Cardiac muscle cell (in vitro differentiated cells and primary cell): Measurements from ENCODE around the gene WWP2. TPM values are rescaled to one million over a fixed set of nuclear protein-coding genes. Genes with fewer than 3 reads are reported as not detected.
"Not testable (repeated sequence)": the region's sequence is repeated elsewhere in the genome, so short reads cannot be mapped to it uniquely, and the experiment has no call there.

ENCODE experiments used
- DNase-seq, 2 donors: peaks; one replicate each; pipeline versions ENCODE4 v3.0.0 to v3.0.0-alpha.2; 2010 to 2017; ENCODE audit warnings: low read depth in 1 of 2, low spot score in 1 of 2
- H3K27ac ChIP-seq: fragments of 200-600 bp; sonication (generic); 2 replicates; pipeline ENCODE4 v1.5.1; 2016
- H3K27me3 ChIP-seq: fragments of 200-600 bp; sonication (generic); 2 replicates; pipeline ENCODE4 v1.6.0; 2016; ENCODE audit warnings: control low read depth
- H3K36me3 ChIP-seq: fragments of 200-600 bp; sonication (generic); 2 replicates; pipeline ENCODE4 v1.5.1; 2016; ENCODE audit warnings: control low read depth
- H3K4me1 ChIP-seq: fragments of 200-600 bp; sonication (generic); 2 replicates; pipeline ENCODE4 v1.8.1; 2017; ENCODE audit warnings: low read depth, mild to moderate bottlenecking, mixed run types
- H3K4me3 ChIP-seq: fragments of 200-600 bp; sonication (generic); 2 replicates; pipeline ENCODE4 v1.5.1; 2016; ENCODE audit warnings: mild to moderate bottlenecking
- H3K9me3 ChIP-seq: fragments of 200-600 bp; sonication (generic); 2 replicates; pipeline ENCODE4 v1.5.1; 2017; ENCODE audit warnings: low read depth, mild to moderate bottlenecking, control low read depth
- polyA plus RNA-seq: library from polyadenylated mRNA; unstranded; fragments of >200 nt; fragmentation: Nextera tagmentation; extraction: Ambion mirVana; gene quantifications from 2 replicates; pipeline ENCODE4 v1.2.1, GENCODE V29; 2016
- total RNA-seq: library from RNA; depleted of rRNA; stranded (reverse); fragments of >200 nt; gene quantifications from 2 replicates; pipeline ENCODE4 v1.2.3, GENCODE V29; 2016
- TF ChIP-seq, protein P1 (sequence below): IDR thresholded peaks from 2 replicates; pipeline ENCODE4 v1.5.1; 2012; ENCODE audit warnings: low read depth, mild to moderate bottlenecking, low read length

The WWP2 gene
- total and polyA plus RNA-seq, 2 experiments from 2014 or later, result 21.3 to 27.8 TPM

DNA sequence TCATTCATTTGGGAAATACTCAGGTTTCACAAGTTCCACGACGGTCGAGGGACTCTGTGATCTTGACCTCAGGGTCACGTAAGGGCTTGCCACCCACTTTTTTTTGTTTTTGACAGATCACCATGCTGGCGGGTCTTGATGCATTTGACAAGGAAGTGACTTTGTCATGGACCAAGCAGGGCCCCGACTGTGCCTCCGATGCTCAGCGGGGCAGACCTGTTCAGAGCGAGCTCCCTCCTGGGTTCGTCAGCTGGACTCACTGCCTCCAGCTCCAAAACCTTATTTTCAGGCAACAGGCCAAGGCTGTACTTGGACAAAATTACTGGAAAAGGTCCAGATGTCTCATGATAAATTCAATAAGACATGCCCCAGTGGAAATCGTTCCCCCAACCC is 180.0 kb downstream of the WWP2 start:
- no peaks in the 10 kb centered on the region for H3K27me3 ChIP-seq
- H3K4me3 ChIP-seq, result no peak overlapping the region
- H3K36me3 ChIP-seq, result peaks cover 4% of the 10 kb centered on the region
- H3K4me1 ChIP-seq, result no peaks in the 10 kb centered on the region
- TF ChIP-seq, protein P1, sequence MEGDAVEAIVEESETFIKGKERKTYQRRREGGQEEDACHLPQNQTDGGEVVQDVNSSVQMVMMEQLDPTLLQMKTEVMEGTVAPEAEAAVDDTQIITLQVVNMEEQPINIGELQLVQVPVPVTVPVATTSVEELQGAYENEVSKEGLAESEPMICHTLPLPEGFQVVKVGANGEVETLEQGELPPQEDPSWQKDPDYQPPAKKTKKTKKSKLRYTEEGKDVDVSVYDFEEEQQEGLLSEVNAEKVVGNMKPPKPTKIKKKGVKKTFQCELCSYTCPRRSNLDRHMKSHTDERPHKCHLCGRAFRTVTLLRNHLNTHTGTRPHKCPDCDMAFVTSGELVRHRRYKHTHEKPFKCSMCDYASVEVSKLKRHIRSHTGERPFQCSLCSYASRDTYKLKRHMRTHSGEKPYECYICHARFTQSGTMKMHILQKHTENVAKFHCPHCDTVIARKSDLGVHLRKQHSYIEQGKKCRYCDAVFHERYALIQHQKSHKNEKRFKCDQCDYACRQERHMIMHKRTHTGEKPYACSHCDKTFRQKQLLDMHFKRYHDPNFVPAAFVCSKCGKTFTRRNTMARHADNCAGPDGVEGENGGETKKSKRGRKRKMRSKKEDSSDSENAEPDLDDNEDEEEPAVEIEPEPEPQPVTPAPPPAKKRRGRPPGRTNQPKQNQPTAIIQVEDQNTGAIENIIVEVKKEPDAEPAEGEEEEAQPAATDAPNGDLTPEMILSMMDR, result no peak
- peak in 1 of 2 donors; percentile 11 for DNase-seq
- H3K27ac ChIP-seq, result no peak overlapping the region
- no peaks in the 10 kb centered on the region for H3K9me3 ChIP-seq

DNA sequence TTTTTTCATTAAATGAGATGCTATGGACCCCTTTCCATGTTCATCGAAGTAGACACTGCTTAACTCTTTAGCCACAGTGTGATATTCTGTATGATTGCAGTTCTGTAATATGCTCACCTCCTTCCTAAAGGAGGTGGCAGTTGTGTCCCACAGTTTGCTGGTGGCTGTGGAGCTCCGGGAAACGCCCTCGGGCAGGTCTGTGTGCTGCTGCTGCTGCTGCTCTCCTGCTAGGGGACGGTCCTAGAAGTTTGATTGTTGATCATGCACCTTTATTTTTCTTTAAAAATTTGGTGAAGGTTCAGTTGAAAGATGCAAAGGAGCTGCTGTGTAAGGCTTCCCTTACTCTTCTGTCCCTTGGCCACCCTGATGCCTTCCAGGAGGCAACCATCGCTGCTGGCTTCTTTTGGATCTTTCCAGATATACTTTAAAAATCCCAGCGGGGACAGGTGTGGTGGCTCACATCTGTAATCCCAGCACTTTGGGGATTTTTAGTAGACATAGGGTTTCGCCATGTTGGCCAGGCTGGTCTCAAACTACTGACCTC is 180.6 kb downstream of the WWP2 start:
- Histone ChIP-seq H3K27me3 (no peaks in the 10 kb centered on the region), H3K36me3 (peaks cover 4% of the 10 kb centered on the region), H3K4me3 (no peak overlapping the region), H3K4me1 (no peaks in the 10 kb centered on the region), H3K27ac (no peak overlapping the region), H3K9me3 (no peaks in the 10 kb centered on the region)
- DNase-seq, result no peak
- TF ChIP-seq, protein P1, result no peak

DNA sequence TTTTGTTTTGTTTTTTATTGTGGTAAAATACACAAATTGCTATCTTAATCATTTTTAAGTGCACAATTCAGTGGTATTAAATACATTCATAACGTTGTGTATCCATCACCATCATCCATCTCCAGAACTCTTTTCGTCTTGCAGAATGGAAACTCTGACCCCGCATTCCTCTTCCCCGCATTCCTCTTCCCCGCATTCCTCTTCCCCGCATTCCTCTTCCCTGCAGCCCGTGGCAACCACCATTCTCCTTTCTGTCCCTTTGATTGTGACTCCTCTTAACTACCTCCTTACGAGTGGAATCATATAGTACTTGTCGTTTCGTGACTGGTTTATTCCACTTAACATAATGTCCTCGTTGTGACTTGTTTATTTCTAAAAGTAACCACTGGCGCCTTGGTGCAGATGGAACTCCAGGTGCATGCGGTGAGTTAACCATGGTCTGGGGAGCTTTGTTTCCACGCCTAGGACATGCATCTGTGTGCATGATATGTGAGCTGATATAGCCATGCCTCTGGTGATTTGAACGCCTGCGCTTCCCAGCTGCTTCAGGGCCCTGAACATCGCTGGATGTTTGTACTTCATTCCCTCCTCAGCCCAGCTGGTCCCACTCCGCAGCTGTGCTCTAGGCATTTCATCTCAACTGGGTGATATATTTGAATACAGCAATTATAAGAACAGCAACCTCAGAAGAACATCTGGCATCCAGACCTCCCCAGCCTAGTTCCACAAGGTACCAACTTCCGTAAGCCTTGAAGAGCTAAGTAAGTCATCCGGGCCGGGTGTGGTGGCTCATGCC is 181.3 kb downstream of the WWP2 start:
- not testable (repeated sequence) for H3K9me3 ChIP-seq, H3K36me3 ChIP-seq, H3K4me3 ChIP-seq, H3K4me1 ChIP-seq, H3K27me3 ChIP-seq, H3K27ac ChIP-seq, DNase-seq

DNA sequence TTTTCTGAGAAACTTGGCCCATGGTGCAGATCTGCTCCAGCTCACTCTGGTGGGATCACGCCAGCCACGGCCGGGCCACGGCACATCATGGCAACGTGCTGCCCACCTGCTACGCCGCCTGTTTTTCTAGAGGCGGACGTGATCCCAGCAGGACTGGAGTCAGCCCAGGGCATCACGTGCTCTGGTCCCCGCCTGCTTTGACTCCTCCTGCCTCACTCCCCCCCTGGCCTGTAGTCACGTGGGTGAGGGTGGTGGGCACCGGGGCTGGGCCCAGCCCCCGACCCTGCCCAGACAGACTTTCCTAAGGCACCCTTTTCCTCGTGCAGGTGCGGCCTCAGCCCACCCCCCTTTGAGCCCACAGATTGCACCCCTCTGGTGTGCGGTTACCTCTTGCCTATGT is 188.3 kb downstream of the WWP2 start:
- not testable (repeated sequence) for DNase-seq, H3K9me3 ChIP-seq, H3K4me3 ChIP-seq, H3K36me3 ChIP-seq, H3K27ac ChIP-seq, H3K27me3 ChIP-seq, H3K4me1 ChIP-seq

DNA sequence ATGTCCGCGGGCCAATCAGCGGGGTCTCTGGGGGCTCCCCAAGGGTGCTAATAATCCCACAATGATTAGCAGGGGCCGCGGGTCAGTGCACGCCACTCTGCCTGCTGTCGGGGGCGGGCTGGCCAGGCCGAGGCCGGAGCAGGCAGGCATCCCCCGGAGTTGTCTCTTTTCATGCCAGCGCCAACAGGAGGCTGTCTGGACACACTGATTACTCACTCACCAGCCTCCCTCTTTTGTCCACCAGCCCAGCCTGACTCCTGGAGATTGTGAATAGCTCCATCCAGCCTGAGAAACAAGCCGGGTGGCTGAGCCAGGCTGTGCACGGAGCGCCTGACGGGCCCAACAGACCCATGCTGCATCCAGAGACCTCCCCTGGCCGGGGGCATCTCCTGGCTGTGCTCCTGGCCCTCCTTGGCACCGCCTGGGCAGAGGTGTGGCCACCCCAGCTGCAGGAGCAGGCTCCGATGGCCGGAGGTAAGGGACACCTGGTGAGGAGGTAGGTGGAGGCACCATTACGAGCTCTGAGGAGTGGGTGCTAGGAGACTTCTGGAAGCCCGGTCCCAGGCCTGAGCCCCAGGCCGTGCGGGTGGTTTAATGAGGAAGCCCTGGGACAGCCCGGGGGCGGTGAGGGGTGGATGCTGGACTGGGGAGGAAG is 189.0 kb downstream of the WWP2 start, which contains the start of gene CLEC18A:
Gene CLEC18A (plus strand): TSS at position 318 of the 655 bp plus-strand sequence. CDS start 33 bp downstream, at position 351.
- H3K9me3 ChIP-seq, H3K4me3 ChIP-seq, H3K4me1 ChIP-seq, DNase-seq, H3K27me3 ChIP-seq, H3K27ac ChIP-seq, H3K36me3 ChIP-seq: not testable (repeated sequence)

DNA sequence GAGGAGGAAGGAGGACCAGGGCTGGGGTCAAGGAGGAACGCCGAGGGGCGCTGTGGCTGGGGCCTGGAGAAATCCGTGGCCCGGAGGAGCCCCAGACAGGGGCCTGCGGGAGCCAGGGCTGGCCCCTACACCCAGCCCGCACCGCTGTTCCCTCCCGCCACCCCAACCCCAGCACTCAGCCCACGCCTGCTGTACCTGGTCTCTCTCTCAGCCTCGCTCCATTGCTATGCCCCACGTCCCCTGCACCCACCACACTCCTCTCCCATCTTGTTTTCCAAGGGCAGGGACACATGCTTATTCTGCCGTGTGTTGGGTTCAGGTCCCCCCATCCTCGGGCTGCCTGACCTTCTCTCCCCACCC is 189.5 kb downstream of the WWP2 start:
- not testable (repeated sequence) for DNase-seq, H3K27ac ChIP-seq, H3K4me3 ChIP-seq, H3K36me3 ChIP-seq, H3K9me3 ChIP-seq, H3K4me1 ChIP-seq, H3K27me3 ChIP-seq

DNA sequence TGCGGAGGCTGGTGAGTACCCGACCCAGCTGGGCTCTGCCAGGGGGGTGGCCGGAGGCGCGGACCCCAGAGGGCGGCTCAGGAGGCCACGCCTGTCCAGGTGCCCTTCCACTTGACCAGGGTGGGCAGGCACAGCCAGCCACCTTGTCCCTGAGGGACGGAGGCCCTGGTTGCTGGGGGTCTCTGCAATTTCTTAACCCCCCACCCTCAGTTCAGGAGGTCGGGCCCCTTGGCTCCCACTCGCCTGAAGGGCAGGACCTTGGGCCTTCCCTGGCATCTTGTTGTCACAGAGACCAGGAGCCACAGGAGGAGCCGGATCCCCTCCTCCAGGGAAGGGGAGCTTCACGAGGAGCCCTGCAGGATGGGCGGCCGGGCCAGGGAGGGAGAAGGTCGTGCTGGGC is 190.0 kb downstream of the WWP2 start:
- H3K9me3 ChIP-seq, H3K4me1 ChIP-seq, H3K36me3 ChIP-seq, H3K4me3 ChIP-seq, H3K27ac ChIP-seq, DNase-seq, H3K27me3 ChIP-seq: not testable (repeated sequence)

DNA sequence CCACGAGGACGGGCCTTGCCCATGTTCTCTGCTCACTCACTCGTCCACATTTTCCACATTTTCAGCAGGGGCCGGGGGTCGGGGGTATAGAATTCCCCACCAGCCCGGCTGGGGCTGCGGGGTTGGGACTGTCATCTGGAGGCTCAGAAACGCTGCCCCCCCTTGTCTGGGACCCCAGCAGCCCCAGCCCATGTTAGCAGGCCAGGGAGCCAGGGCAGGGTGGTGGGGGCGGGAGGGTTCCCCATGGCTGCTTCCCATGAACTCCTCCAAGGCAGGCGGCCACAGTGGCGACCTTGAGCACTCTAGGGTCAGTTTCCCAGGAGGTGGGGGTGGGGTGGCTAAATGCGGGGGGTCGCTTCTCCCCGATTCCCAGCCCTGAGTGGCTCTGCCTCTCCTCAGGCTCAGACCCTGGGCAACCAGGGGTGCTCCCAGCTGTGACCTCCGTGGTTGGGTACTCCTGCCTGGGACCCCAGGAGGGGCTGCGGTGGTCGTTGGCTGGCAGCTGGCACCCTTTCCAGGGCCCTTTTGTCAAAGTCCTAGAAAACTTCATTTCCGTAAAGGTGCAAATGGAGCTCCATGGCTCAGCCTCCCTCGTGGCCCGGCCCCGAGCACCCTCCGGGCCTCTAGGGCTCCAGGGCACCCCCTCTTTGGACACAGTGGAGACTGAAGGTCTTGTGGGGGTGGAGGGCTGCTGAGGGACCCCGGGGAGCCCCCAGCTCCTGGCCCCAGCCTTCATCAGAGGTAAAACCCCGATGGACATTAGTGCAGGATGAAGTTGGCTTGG is 190.6 kb downstream of the WWP2 start:
- DNase-seq, result not testable (repeated sequence)

DNA sequence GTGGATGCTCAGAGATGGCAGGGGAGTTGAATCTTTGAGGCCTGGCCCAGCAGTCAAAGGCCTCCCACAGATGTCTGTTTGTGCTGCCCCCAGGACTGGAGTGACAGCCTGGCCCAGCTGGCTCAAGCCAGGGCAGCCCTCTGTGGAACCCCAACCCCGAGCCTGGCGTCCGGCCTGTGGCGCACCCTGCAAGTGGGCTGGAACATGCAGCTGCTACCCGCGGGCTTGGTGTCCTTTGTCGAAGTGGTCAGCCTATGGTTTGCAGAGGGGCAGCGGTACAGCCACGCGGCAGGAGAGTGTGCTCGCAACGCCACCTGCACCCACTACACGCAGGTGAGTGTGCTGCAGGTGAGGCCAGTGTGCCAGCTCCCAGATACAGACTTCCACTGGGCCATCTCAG is 192.1 kb downstream of the WWP2 start:
- not testable (repeated sequence) for DNase-seq, H3K4me3 ChIP-seq, H3K27me3 ChIP-seq, H3K36me3 ChIP-seq, H3K9me3 ChIP-seq, H3K27ac ChIP-seq, H3K4me1 ChIP-seq

More for the DNA sequence above, 190.6 kb downstream of the WWP2 start:
- not testable (repeated sequence) for H3K36me3 ChIP-seq, H3K27me3 ChIP-seq, H3K9me3 ChIP-seq, H3K4me3 ChIP-seq, H3K4me1 ChIP-seq, H3K27ac ChIP-seq

DNA sequence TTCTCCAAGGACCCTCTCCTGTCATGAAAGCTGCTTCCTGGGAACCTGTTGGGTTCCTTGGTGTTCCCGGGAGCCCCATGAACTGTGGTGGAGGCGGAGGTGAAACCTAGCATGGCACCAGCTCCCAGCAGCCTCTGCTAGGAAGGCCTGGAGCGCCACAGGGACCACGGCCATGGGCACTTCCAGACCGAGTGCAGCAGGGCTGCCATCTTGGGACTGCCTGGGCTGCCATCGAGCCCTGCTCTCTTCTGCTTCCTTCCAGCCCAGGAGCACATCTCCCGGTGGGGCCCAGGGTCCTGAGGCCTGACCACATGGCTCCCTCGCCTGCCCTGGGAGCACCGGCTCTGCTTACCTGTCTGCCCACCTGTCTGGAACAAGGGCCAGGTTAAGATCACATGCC is 201.2 kb downstream of the WWP2 start:
- DNase-seq, H3K27ac ChIP-seq: not testable (repeated sequence)

DNA sequence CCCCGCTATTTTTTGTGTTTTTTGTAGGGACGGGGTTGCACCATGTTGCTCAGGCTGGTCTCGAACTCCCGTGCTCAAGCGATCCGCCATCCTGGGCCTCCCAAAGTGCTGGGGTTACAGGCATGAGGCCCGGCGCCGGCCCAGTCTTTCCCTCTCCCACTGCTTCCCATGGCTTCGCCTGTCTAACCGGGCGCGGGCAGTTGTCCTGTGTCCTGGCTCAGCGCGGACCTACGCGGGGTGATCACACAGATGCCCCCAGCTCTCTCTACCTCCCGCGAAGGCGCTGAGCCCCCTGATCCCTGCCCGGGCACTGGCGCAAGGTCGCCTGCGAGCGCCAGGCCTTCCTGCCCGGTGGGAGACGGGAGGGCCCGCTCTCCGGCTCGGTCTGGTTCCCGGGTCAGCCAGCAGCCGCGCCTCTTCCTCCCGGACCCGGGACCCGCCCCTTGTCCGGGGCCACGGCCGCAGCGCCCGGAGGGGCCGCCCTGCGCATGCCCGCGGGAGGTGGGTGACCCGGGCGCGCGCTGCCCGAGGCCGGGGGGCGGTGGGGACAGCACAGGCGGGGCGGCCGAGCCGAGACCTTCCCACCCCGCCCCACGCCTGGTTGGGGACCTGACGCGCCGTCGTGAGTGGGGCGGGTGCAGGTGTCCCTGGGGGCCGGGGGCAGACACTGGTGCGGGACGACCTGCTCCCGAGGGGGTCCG is 203.0 kb downstream of the WWP2 start:
- H3K27ac ChIP-seq, H3K4me1 ChIP-seq, H3K9me3 ChIP-seq, H3K36me3 ChIP-seq, H3K27me3 ChIP-seq: not testable (repeated sequence)
- peak overlapping the region; percentile 23 for H3K4me3 ChIP-seq
- DNase-seq, result peak; percentile 66

More for the DNA sequence above, 201.2 kb downstream of the WWP2 start:
- not testable (repeated sequence) for H3K36me3 ChIP-seq, H3K4me3 ChIP-seq, H3K27me3 ChIP-seq, H3K4me1 ChIP-seq, H3K9me3 ChIP-seq
